AG04450 (cell line): ENCODE data around the gene MLANA. TPM values are rescaled to one million over a fixed set of nuclear protein-coding genes. Genes with fewer than 3 reads are reported as not detected.

Experiments used
- CTCF ChIA-PET: fragments of 300-600, 350-600 bp; formaldehyde crosslinking; extraction: SDS; loops from one replicate; lab custom pipeline; 2022; ENCODE audit warnings: antibody characterized with exemption, inconsistent platforms; lab: Charles Lee
- POLR2A ChIA-PET: fragments of 350-600 bp; formaldehyde crosslinking; extraction: SDS; loops from one replicate; lab custom pipeline; 2021; ENCODE audit warnings: antibody characterized with exemption, inconsistent platforms; lab: Yijun Ruan, JAX
- DNase-seq: peaks from one replicate; pipeline ENCODE4 v3.0.0-alpha.2; 2011; ENCODE audit warnings: low read depth, low spot score
- H3K27ac ChIP-seq: one replicate; pipeline ENCODE4 v1.5.1; 2012; ENCODE audit warnings: low read depth, low read length, control low read depth
- H3K27me3 ChIP-seq: one replicate; pipeline ENCODE4 v1.6.0; 2012; ENCODE audit warnings: low read length; ENCODE audit not compliant: control insufficient read depth, insufficient read depth
- H3K4me3 ChIP-seq: 2 replicates; pipeline ENCODE4 v1.5.1; 2011; ENCODE audit warnings: mild to moderate bottlenecking, low read depth, low read length, control low read depth
- H3K9me3 ChIP-seq: 2 replicates; pipeline ENCODE4 v1.5.1; 2012; ENCODE audit warnings: low read length; ENCODE audit not compliant: control insufficient read depth, insufficient read depth
- CTCF ChIP-seq: IDR thresholded peaks from 2 replicates; pipeline ENCODE4 v1.5.1; 2011; ENCODE audit warnings: low read depth, low read length, control low read depth, inconsistent platforms
- polyA plus RNA-seq: library from polyadenylated mRNA; depleted of rRNA; stranded (reverse); fragments of >200 nt; gene quantifications from 2 replicates; pipeline ENCODE4 v1.2.3, GENCODE V29; 2011

MLANA gene
- polyA plus RNA-seq, 1 experiment, result not detected

- Histone ChIP-seq H3K4me3 (no peak overlapping the region), H3K27ac (no peak overlapping the region), H3K9me3 (no peaks in the 10 kb centered on the region; the same call in 1 of the 2 replicates), H3K27me3 (no peaks in the 10 kb centered on the region)
- TF ChIP-seq CTCF, result no peak
- ChIA-PET CTCF (interaction anchor here (0.6 to 3.1 kb wide), 3 partner anchors 13 to 182 kb away, joined by 3 to 19 read pairs (median 3); no protein-coding TSS in a partner anchor), POLR2A (no interaction called here)
- no peak for DNase-seq
These were observed 18.2 kb upstream of the MLANA start for GRCh38 chr9:5872511-5872910.

DNA sequence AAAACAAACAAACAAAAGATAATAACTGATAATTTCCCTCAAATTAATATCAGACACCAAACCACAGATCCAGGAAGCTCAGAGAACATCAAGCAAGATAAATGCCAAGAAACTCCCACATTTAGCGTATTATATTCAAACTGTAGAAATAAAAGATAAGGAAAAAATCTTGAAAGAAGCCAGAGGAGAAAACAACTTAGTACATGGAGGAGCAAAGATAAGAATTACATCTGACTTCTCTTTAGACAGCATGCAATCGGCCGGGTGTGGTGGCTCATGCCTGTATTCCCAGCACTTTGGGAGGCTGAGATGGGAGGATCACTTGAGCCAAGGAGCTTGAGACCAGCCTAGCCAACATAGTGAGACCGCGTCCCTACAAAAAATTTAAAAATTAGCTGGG lies 17.2 kb upstream of the MLANA start:
- no peak for DNase-seq
- no peak overlapping the region for H3K27ac ChIP-seq
- ChIA-PET CTCF (interaction anchor here (3.1 kb wide), 1 partner anchor 13 kb away, joined by 19 read pairs; no protein-coding TSS in a partner anchor), POLR2A (no interaction called here)
- no peak overlapping the region for H3K4me3 ChIP-seq
- TF ChIP-seq CTCF, result no peak
- H3K9me3 ChIP-seq, result no peaks in the 10 kb centered on the region; the same call in 1 of the 2 replicates
- H3K27me3 ChIP-seq, result no peaks in the 10 kb centered on the region

- ChIA-PET POLR2A (no interaction called here), CTCF (interaction anchor here (3.1 kb wide), 1 partner anchor 12 kb away, joined by 19 read pairs; no protein-coding TSS in a partner anchor)
- H3K9me3 ChIP-seq, result no peaks in the 10 kb centered on the region; the same call in 1 of the 2 replicates
These were observed 16.6 kb upstream of the MLANA start for GRCh38 chr9:5874048-5874447.

DNA sequence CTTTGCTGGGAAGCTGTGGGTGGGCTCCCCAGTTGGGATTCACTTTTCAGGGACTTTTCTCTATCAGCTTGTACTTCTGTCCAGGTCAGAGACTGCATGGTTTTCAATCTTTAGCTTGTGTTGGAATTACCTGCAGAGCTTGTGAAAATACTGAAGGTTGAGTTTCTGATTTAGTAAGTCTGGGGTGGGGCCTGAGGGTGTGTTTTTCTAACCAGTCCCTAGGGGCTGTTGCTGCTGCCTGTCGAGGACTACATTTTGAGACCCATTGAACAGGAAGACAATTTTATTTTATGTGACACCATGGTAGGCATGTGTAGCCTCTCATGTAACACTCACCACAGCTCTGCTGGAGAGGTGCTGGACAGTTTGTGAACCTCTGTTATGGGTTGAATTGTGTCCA lies 14.7 kb upstream of the MLANA start:
- CTCF ChIA-PET, result interaction anchor here (3.1 kb wide), 1 partner anchor 10 kb away, joined by 16 read pairs; no protein-coding TSS in a partner anchor
- H3K9me3 ChIP-seq, result no peaks in the 10 kb centered on the region; the same call in 1 of the 2 replicates
- POLR2A ChIA-PET, result no interaction called here
- no peak overlapping the region for H3K4me3 ChIP-seq
- no peaks in the 10 kb centered on the region for H3K27me3 ChIP-seq
- DNase-seq, result no peak
- no peak overlapping the region for H3K27ac ChIP-seq
- no peak for TF ChIP-seq CTCF

More at GRCh38 chr9:5874048-5874447, 16.6 kb upstream of the MLANA start:
- Histone ChIP-seq H3K27me3 (no peaks in the 10 kb centered on the region), H3K27ac (no peak overlapping the region), H3K4me3 (no peak overlapping the region)
- DNase-seq, result no peak
- TF ChIP-seq CTCF, result no peak

GRCh38 chr9:5876711-5877110 lies 14.0 kb upstream of the MLANA start:
- TF ChIP-seq CTCF, result no peak
- POLR2A ChIA-PET, result no interaction called here
- Histone ChIP-seq H3K4me3 (no peak overlapping the region), H3K27me3 (no peaks in the 10 kb centered on the region), H3K9me3 (no peaks in the 10 kb centered on the region; the same call in 1 of the 2 replicates), H3K27ac (no peak overlapping the region)
- CTCF ChIA-PET, result interaction anchor here (3.1 kb wide), 1 partner anchor 10 kb away, joined by 16 read pairs; no protein-coding TSS in a partner anchor
- DNase-seq, result no peak
